Naive thymus-derived CD4-positive, alpha-beta T cell (primary cell): ENCODE results near the gene HDGFL3. TPM values are rescaled to one million over a fixed set of nuclear protein-coding genes. Genes with fewer than 3 reads are reported as not detected.

ENCODE experiments used
- ATAC-seq: fragments of 150-1000 bp; cut with Tn5 transposase; 2 replicates; pipeline ENCODE4 v1.10.0; 2021; ENCODE audit warnings: mild to moderate bottlenecking, moderate library complexity
- CTCF ChIA-PET: fragments of 350-600 bp; sonication (Branson Sonifier 250); formaldehyde crosslinking; loops from one replicate; lab custom pipeline; 2021; ENCODE audit warnings: antibody characterized with exemption; lab: Charles Lee
- POLR2A ChIA-PET: fragments of 350-600 bp; sonication (Branson Sonifier 250); formaldehyde crosslinking; loops from one replicate; lab custom pipeline; 2021; ENCODE audit warnings: antibody characterized with exemption, inconsistent platforms; lab: Charles Lee
- DNase-seq, 9 donors: peaks; one replicate each; pipeline versions ENCODE4 v3.0.0 to v3.0.0-alpha.2; 2020 to 2022; ENCODE audit warnings: mixed read lengths in 1 of 9
- H3K27ac ChIP-seq: one replicate; pipeline ENCODE4 v1.7.0; 2013; ENCODE audit warnings: mild to moderate bottlenecking, low read depth, low read length, moderate library complexity
- H3K27me3 ChIP-seq, 2 donors: one replicate each; pipeline ENCODE4 v1.7.0; 2013; ENCODE audit warnings: low read length in 2 of 2, mild to moderate bottlenecking in 2 of 2, moderate library complexity in 2 of 2; ENCODE audit not compliant: control insufficient read depth in 2 of 2, insufficient read depth in 2 of 2
- H3K36me3 ChIP-seq, 3 experiments: 1 replicate in 2 of 3; 2 replicates in 1 of 3; pipeline ENCODE4 v1.7.0; 2013; ENCODE audit warnings: low read length in 3 of 3, mild to moderate bottlenecking in 3 of 3, moderate library complexity in 1 of 3; ENCODE audit not compliant: insufficient read depth in 3 of 3, control insufficient read depth in 2 of 3
- H3K4me1 ChIP-seq, 2 donors: one replicate each; pipeline ENCODE4 v1.7.0; 2013; ENCODE audit warnings: low read length in 2 of 2, mild to moderate bottlenecking in 2 of 2, moderate library complexity in 1 of 2; ENCODE audit not compliant: control insufficient read depth in 2 of 2, insufficient read depth in 2 of 2
- H3K4me3 ChIP-seq: 2 replicates; pipeline ENCODE4 v1.7.0; 2013; ENCODE audit warnings: mild to moderate bottlenecking, low read length
- H3K9me3 ChIP-seq, 3 experiments: 1 replicate in 2 of 3; 2 replicates in 1 of 3; pipeline ENCODE4 v1.7.0; 2013; ENCODE audit warnings: low read length in 3 of 3; ENCODE audit not compliant: control insufficient read depth in 2 of 3
- H3K27ac Mint-ChIP-seq, 9 donors: one replicate each; pipeline ENCODE4 v1.8.0; 2020 to 2022; ENCODE audit warnings: mixed read lengths in 9 of 9, mild to moderate bottlenecking in 8 of 9, moderate library complexity in 5 of 9, inconsistent platforms in 2 of 9
- H3K27me3 Mint-ChIP-seq, 5 donors: one replicate each; pipeline ENCODE4 v1.8.0; 2021 to 2022; ENCODE audit warnings: mixed read lengths in 5 of 5, mild to moderate bottlenecking in 1 of 5
- H3K36me3 Mint-ChIP-seq, 5 donors: one replicate each; pipeline ENCODE4 v1.8.0; 2020 to 2022; ENCODE audit warnings: mixed read lengths in 5 of 5, mild to moderate bottlenecking in 3 of 5, inconsistent platforms in 1 of 5
- H3K4me1 Mint-ChIP-seq, 7 donors: one replicate each; pipeline ENCODE4 v1.8.0; 2020 to 2022; ENCODE audit warnings: mixed read lengths in 7 of 7, mild to moderate bottlenecking in 3 of 7, inconsistent platforms in 1 of 7
- H3K4me3 Mint-ChIP-seq, 10 donors: one replicate each; pipeline ENCODE4 v1.8.0; 2020 to 2022; ENCODE audit warnings: mild to moderate bottlenecking in 10 of 10, mixed read lengths in 10 of 10, moderate library complexity in 6 of 10, inconsistent platforms in 2 of 10
- H3K9me3 Mint-ChIP-seq, 11 donors: one replicate each; pipeline ENCODE4 v1.8.0; 2020 to 2022; ENCODE audit warnings: mixed read lengths in 11 of 11, mild to moderate bottlenecking in 4 of 11, inconsistent platforms in 1 of 11, moderate library complexity in 1 of 11
- intact Hi-C, 2 donors: fragments of 100-400 bp; cut with micrococcal nuclease; formaldehyde crosslinking; loops; one replicate each; pipeline ENCODE4 v1.15.1; 2023
- polyA plus RNA-seq, 2 donors: library from polyadenylated mRNA; unstranded; fragments of 300-500 nt; fragmentation: Illumina TruSeq; gene quantifications; one replicate each; pipeline ENCODE4 v1.2.3, GENCODE V29; 2021
- total RNA-seq, 6 experiments: library from RNA in 5 of 6; stranded (reverse) in 5 of 6; gene quantifications; 1 replicate in 5 of 6; 2 replicates in 1 of 6; pipeline ENCODE4 v1.2.3 and lab custom pipeline; 2021 to 2026

Gene HDGFL3
- total and polyA plus RNA-seq, 7 experiments from 2014 or later, result 2.1 to 50.1 (median 3.6) TPM

- Histone ChIP-seq H3K27ac (no peak overlapping the region), H3K27me3 (no peaks in the 10 kb centered on the region), H3K9me3 (no peaks in the 10 kb centered on the region), H3K36me3 (no peaks in the 10 kb centered on the region), H3K4me1 (no peaks in the 10 kb centered on the region), H3K4me3 (no peak overlapping the region)
- ATAC-seq, result no peak
- intact Hi-C loops, result no loop called here
- no peaks in the 10 kb centered on the region for H3K4me1 Mint-ChIP-seq
- no peaks in the 10 kb centered on the region for H3K9me3 Mint-ChIP-seq
- no peak overlapping the region for H3K4me3 Mint-ChIP-seq
- no peaks in the 10 kb centered on the region for H3K27me3 Mint-ChIP-seq
- ChIA-PET POLR2A (no interaction called here), CTCF (no interaction called here)
- no peak overlapping the region for H3K27ac Mint-ChIP-seq
- peaks cover 0 to 33% (median 0%) of the 10 kb centered on the region in 5 donors for H3K36me3 Mint-ChIP-seq
- DNase-seq, result no peak
Measured at GRCh38 chr15:83127547-83128150, 80.0 kb downstream of the HDGFL3 start.

- DNase-seq, result no peak
- Histone ChIP-seq H3K27me3 (no peaks in the 10 kb centered on the region), H3K36me3 (no peaks in the 10 kb centered on the region), H3K9me3 (no peaks in the 10 kb centered on the region), H3K4me1 (no peaks in the 10 kb centered on the region), H3K27ac (no peak overlapping the region), H3K4me3 (no peak overlapping the region)
- Mint-ChIP-seq H3K9me3 (no peaks in the 10 kb centered on the region), H3K4me3 (no peak overlapping the region), H3K4me1 (no peaks in the 10 kb centered on the region), H3K27ac (no peak overlapping the region), H3K36me3 (peaks cover 0 to 36% (median 0%) of the 10 kb centered on the region in 5 donors), H3K27me3 (no peaks in the 10 kb centered on the region)
- intact Hi-C loops, result no loop called here
- POLR2A ChIA-PET, result no interaction called here
- CTCF ChIA-PET, result no interaction called here
- ATAC-seq, result no peak
Measured at GRCh38 chr15:83123529-83123928, 84.1 kb downstream of the HDGFL3 start.

GRCh38 chr15:83119968-83120581, 87.5 kb downstream of the HDGFL3 start:
- ATAC-seq (no peak), DNase-seq (no peak)
- ChIA-PET POLR2A (no interaction called here), CTCF (no interaction called here)
- no peak overlapping the region for H3K27ac Mint-ChIP-seq
- no peaks in the 10 kb centered on the region for H3K9me3 Mint-ChIP-seq
- no peak overlapping the region for H3K4me3 Mint-ChIP-seq
- Histone ChIP-seq H3K27me3 (no peaks in the 10 kb centered on the region), H3K36me3 (no peaks in the 10 kb centered on the region), H3K9me3 (no peaks in the 10 kb centered on the region), H3K4me3 (no peak overlapping the region), H3K4me1 (no peaks in the 10 kb centered on the region), H3K27ac (no peak overlapping the region)
- H3K27me3 Mint-ChIP-seq, result no peaks in the 10 kb centered on the region
- no peaks in the 10 kb centered on the region for H3K4me1 Mint-ChIP-seq
- peaks cover 0 to 29% (median 0%) of the 10 kb centered on the region in 5 donors for H3K36me3 Mint-ChIP-seq
- intact Hi-C loops, result no loop called here

GRCh38 chr15:83118968-83119367, 88.7 kb downstream of the HDGFL3 start:
- H3K27ac Mint-ChIP-seq, result no peak overlapping the region
- CTCF ChIA-PET, result no interaction called here
- DNase-seq (no peak), ATAC-seq (no peak)
- POLR2A ChIA-PET, result no interaction called here
- no peak overlapping the region for H3K4me3 Mint-ChIP-seq
- no peaks in the 10 kb centered on the region for H3K4me1 Mint-ChIP-seq
- Histone ChIP-seq H3K27ac (no peak overlapping the region), H3K27me3 (no peaks in the 10 kb centered on the region), H3K4me1 (no peaks in the 10 kb centered on the region), H3K36me3 (no peaks in the 10 kb centered on the region), H3K9me3 (no peaks in the 10 kb centered on the region), H3K4me3 (no peak overlapping the region)
- H3K9me3 Mint-ChIP-seq, result no peaks in the 10 kb centered on the region
- H3K27me3 Mint-ChIP-seq, result no peaks in the 10 kb centered on the region
- peaks cover 0 to 28% (median 0%) of the 10 kb centered on the region in 5 donors for H3K36me3 Mint-ChIP-seq
- intact Hi-C loops, result no loop called here

- DNase-seq, result no peak
Measured at GRCh38 chr15:83118291-83118827, 89.3 kb downstream of the HDGFL3 start.

GRCh38 chr15:83115831-83116565, 91.6 kb downstream of the HDGFL3 start:
- no peak overlapping the region for H3K27ac ChIP-seq
- ATAC-seq, result no peak
- no peak overlapping the region for H3K27ac Mint-ChIP-seq
- ChIA-PET POLR2A (no interaction called here), CTCF (no interaction called here)
- H3K4me1 ChIP-seq, result no peaks in the 10 kb centered on the region
- H3K4me3 Mint-ChIP-seq, result no peak overlapping the region
- H3K4me3 ChIP-seq, result no peak overlapping the region
- H3K36me3 Mint-ChIP-seq, result peaks cover 0 to 28% (median 0%) of the 10 kb centered on the region in 5 donors
- DNase-seq, result no peak
- no peaks in the 10 kb centered on the region for H3K9me3 ChIP-seq
- no peaks in the 10 kb centered on the region for H3K27me3 ChIP-seq
- peaks cover 0 to 3% (median 0%) of the 10 kb centered on the region in 11 donors for H3K9me3 Mint-ChIP-seq
- H3K4me1 Mint-ChIP-seq, result peaks cover 0 to 6% (median 0%) of the 10 kb centered on the region in 7 donors
- intact Hi-C loops, result no loop called here
- H3K36me3 ChIP-seq, result no peaks in the 10 kb centered on the region
- peaks cover 0 to 7% (median 6%) of the 10 kb centered on the region in 5 donors for H3K27me3 Mint-ChIP-seq

More at GRCh38 chr15:83118291-83118827, 89.3 kb downstream of the HDGFL3 start:
- CTCF ChIA-PET, result no interaction called here
- Mint-ChIP-seq H3K4me3 (no peak overlapping the region), H3K27me3 (no peaks in the 10 kb centered on the region), H3K9me3 (no peaks in the 10 kb centered on the region), H3K36me3 (peaks cover 0 to 27% (median 0%) of the 10 kb centered on the region in 5 donors), H3K27ac (no peak overlapping the region), H3K4me1 (no peaks in the 10 kb centered on the region)
- Histone ChIP-seq H3K9me3 (no peaks in the 10 kb centered on the region), H3K27ac (no peak overlapping the region), H3K4me3 (no peak overlapping the region), H3K36me3 (no peaks in the 10 kb centered on the region), H3K27me3 (no peaks in the 10 kb centered on the region), H3K4me1 (no peaks in the 10 kb centered on the region)
- POLR2A ChIA-PET, result no interaction called here
- no peak for ATAC-seq
- intact Hi-C loops, result no loop called here
